Rectal smooth muscle tissue (tissue), 1 donor: ENCODE data around the gene MMEL1.
A peak's percentile ranks its signal among the peaks of the same experiment; 100 is the strongest.
"Not testable (repeated sequence)": the region's sequence is repeated elsewhere in the genome, so short reads cannot be mapped to it uniquely, and the experiment has no call there.

Source experiments
- H3K27ac ChIP-seq: one replicate; pipeline ENCODE4 v1.7.0; 2013; ENCODE audit warnings: low read depth, low read length, inconsistent platforms
- H3K27me3 ChIP-seq: one replicate; pipeline ENCODE4 v1.7.0; 2013; ENCODE audit warnings: low read length; ENCODE audit not compliant: control insufficient read depth, insufficient read depth
- H3K36me3 ChIP-seq: one replicate; pipeline ENCODE4 v1.7.0; 2013; ENCODE audit warnings: low read length; ENCODE audit not compliant: control insufficient read depth, insufficient read depth
- H3K4me1 ChIP-seq: one replicate; pipeline ENCODE4 v1.7.0; 2013; ENCODE audit warnings: low read length; ENCODE audit not compliant: control insufficient read depth, insufficient read depth
- H3K4me3 ChIP-seq: one replicate; pipeline ENCODE4 v1.7.0; 2013; ENCODE audit warnings: low read length
- H3K9ac ChIP-seq: one replicate; pipeline ENCODE4 v1.7.0; 2013; ENCODE audit warnings: low read length

Gene MMEL1

GRCh38 chr1:2554621-2555387, 78.0 kb downstream of the MMEL1 start:
- peaks cover 6% of the 10 kb centered on the region for H3K4me1 ChIP-seq
- H3K4me3 ChIP-seq, result peak overlapping the region; percentile 78
- H3K27me3 ChIP-seq, result no peaks in the 10 kb centered on the region
- peaks cover 8% of the 10 kb centered on the region for H3K36me3 ChIP-seq
- no peak overlapping the region for H3K27ac ChIP-seq
- no peak overlapping the region for H3K9ac ChIP-seq

GRCh38 chr1:2553871-2554620, 78.8 kb downstream of the MMEL1 start:
- Histone ChIP-seq H3K27me3 (no peaks in the 10 kb centered on the region), H3K36me3 (peaks cover 4% of the 10 kb centered on the region), H3K27ac (no peak overlapping the region), H3K4me1 (peaks cover 9% of the 10 kb centered on the region), H3K9ac (no peak overlapping the region), H3K4me3 (no peak overlapping the region)

- H3K36me3 ChIP-seq, H3K9ac ChIP-seq, H3K27me3 ChIP-seq, H3K27ac ChIP-seq, H3K4me3 ChIP-seq: not testable (repeated sequence)
- peaks cover 11% of the 10 kb centered on the region for H3K4me1 ChIP-seq
Observed at GRCh38 chr1:2553076-2553475, 79.7 kb downstream of the MMEL1 start.

GRCh38 chr1:2552189-2552588, 80.6 kb downstream of the MMEL1 start:
- H3K27me3 ChIP-seq, result no peaks in the 10 kb centered on the region
- no peaks in the 10 kb centered on the region for H3K36me3 ChIP-seq
- no peak overlapping the region for H3K9ac ChIP-seq
- H3K4me3 ChIP-seq, result no peak overlapping the region
- H3K27ac ChIP-seq, result no peak overlapping the region
- H3K4me1 ChIP-seq, result peaks cover 7% of the 10 kb centered on the region

- H3K4me3 ChIP-seq, H3K36me3 ChIP-seq, H3K27ac ChIP-seq, H3K4me1 ChIP-seq, H3K27me3 ChIP-seq, H3K9ac ChIP-seq: not testable (repeated sequence)
Observed at GRCh38 chr1:2551544-2551943, 81.3 kb downstream of the MMEL1 start.

- not testable (repeated sequence) for H3K4me3 ChIP-seq
Observed at GRCh38 chr1:2550309-2550861, 82.4 kb downstream of the MMEL1 start.

GRCh38 chr1:2549367-2550029, 83.3 kb downstream of the MMEL1 start:
- not testable (repeated sequence) for H3K4me1 ChIP-seq, H3K27me3 ChIP-seq, H3K36me3 ChIP-seq
- H3K9ac ChIP-seq, result peak overlapping the region; percentile 32
- peak overlapping the region; percentile 84 for H3K27ac ChIP-seq
- peak overlapping the region; percentile 57 for H3K4me3 ChIP-seq

More at GRCh38 chr1:2550309-2550861, 82.4 kb downstream of the MMEL1 start:
- H3K4me1 ChIP-seq, H3K36me3 ChIP-seq, H3K9ac ChIP-seq, H3K27ac ChIP-seq, H3K27me3 ChIP-seq: not testable (repeated sequence)

GRCh38 chr1:2548068-2548589, 84.7 kb downstream of the MMEL1 start:
- H3K4me1 ChIP-seq, result peaks cover 4% of the 10 kb centered on the region
- no peak overlapping the region for H3K9ac ChIP-seq
- peak overlapping the region; percentile 70 for H3K4me3 ChIP-seq
- peaks cover 3% of the 10 kb centered on the region for H3K27me3 ChIP-seq
- no peaks in the 10 kb centered on the region for H3K36me3 ChIP-seq
- peak overlapping the region; percentile 25 for H3K27ac ChIP-seq

GRCh38 chr1:2547210-2548067, 85.4 kb downstream of the MMEL1 start:
- Histone ChIP-seq H3K4me1 (peaks cover 4% of the 10 kb centered on the region), H3K36me3 (no peaks in the 10 kb centered on the region), H3K27me3 (peaks cover 3% of the 10 kb centered on the region), H3K9ac (peak overlapping the region; percentile 40), H3K4me3 (peak overlapping the region; percentile 70), H3K27ac (peak overlapping the region; percentile 25)

- H3K36me3 ChIP-seq, result no peaks in the 10 kb centered on the region
- H3K9ac ChIP-seq, result peak overlapping the region; percentile 56
- H3K4me3 ChIP-seq, result peak overlapping the region; percentile 70
- peak overlapping the region; percentile 32 for H3K27ac ChIP-seq
- H3K27me3 ChIP-seq, result peaks cover 6% of the 10 kb centered on the region
- H3K4me1 ChIP-seq, result peaks cover 4% of the 10 kb centered on the region
Observed at GRCh38 chr1:2546515-2547209, 86.2 kb downstream of the MMEL1 start.
